ENCODE measurements around the gene BCL2.

BCL2 gene

GRCh38 chr18:63102941-63103744 lies 216.4 kb downstream of the BCL2 start:
- DNase-seq: no peak

- DNase-seq: no peak
Measured at GRCh38 chr18:63100630-63101055, 218.9 kb downstream of the BCL2 start.

GRCh38 chr18:63099848-63100629 lies 219.5 kb downstream of the BCL2 start:
- DNase-seq: no peak

GRCh38 chr18:63099091-63099840 lies 220.3 kb downstream of the BCL2 start:
- no peak for DNase-seq

GRCh38 chr18:63098018-63098981 lies 221.3 kb downstream of the BCL2 start:
- DNase-seq: peak in 2 of 4 experiments; percentile 4 to 6

- DNase-seq: no peak
Measured at GRCh38 chr18:63097178-63097577, 222.4 kb downstream of the BCL2 start.

- DNase-seq: no peak
Measured at GRCh38 chr18:63096327-63096874, 223.2 kb downstream of the BCL2 start.

- no peak for DNase-seq
Measured at GRCh38 chr18:63095768-63096167, 223.8 kb downstream of the BCL2 start.

GRCh38 chr18:63091671-63092364 lies 227.8 kb downstream of the BCL2 start:
- no peak for DNase-seq

- no peak for DNase-seq
Measured at GRCh38 chr18:63090334-63090733, 229.2 kb downstream of the BCL2 start.

- DNase-seq: no peak
Measured at GRCh38 chr18:63089041-63089440, 230.5 kb downstream of the BCL2 start.

- no peak for DNase-seq
Measured at GRCh38 chr18:63088262-63088661, 231.3 kb downstream of the BCL2 start.

- DNase-seq: no peak
Measured at GRCh38 chr18:63087421-63088230, 231.9 kb downstream of the BCL2 start.

- DNase-seq: no peak
Measured at GRCh38 chr18:63085611-63086010, 234.0 kb downstream of the BCL2 start.

- no peak for DNase-seq
Measured at GRCh38 chr18:63084219-63084618, 235.3 kb downstream of the BCL2 start.

- DNase-seq: no peak
Measured at GRCh38 chr18:63083555-63083954, 236.0 kb downstream of the BCL2 start.

GRCh38 chr18:63083020-63083531 lies 236.5 kb downstream of the BCL2 start:
- DNase-seq: no peak

GRCh38 chr18:63082366-63083019 lies 237.1 kb downstream of the BCL2 start:
- no peak for DNase-seq

- no peak for DNase-seq
Measured at GRCh38 chr18:63079114-63079513, 240.5 kb downstream of the BCL2 start.

GRCh38 chr18:63078471-63078870 lies 241.1 kb downstream of the BCL2 start:
- no peak for DNase-seq
